GM19463 (cell line): ENCODE results near the gene EPN2.

Source experiments
- ATAC-seq: cut with Tn5 transposase; IDR thresholded peaks from one replicate; pipeline ENCODE4 v1.9.1; 2021; ENCODE audit warnings: mild to moderate bottlenecking, moderate library complexity; ENCODE audit not compliant: unreplicated experiment

The EPN2 gene

DNA sequence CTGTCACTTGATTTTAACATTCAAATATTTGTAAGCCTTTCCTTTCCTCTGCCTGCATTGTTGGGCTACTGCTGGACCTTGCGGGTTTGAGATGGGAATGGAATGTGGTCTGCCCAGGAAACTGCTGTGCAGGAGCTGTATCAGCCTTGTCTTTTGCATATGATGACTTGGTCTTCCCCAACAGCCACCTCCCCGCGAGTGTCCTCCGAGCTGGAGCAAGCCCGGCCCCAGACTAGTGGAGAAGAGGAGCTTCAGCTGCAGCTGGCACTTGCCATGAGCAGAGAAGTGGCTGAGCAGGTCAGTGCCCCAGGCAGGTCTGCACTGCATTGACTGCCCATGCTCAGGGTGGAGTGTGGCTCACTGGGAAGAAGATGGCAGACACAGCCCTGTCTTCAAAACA, 72.5 kb downstream of the EPN2 start:
- ATAC-seq, result no peak

DNA sequence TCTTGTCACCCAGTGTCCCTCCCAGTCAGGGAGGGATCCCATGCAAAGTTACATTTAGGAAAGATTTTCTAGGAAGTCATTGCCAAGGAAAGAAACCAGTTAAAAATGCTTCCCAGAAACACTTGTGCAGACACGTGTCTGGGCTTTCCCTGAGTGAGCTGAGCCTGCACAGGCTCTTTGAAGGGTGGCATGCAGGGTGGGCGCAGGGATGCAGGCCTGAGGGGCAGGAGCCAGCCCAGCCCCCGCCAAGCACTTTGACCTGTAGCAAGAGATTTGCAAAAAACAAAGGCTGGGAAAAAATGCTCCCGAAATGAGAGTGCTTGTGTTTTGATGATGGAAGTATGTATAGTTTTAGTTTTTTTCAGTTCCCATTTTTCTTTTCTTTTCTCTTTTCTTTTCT, 73.0 kb downstream of the EPN2 start:
- no peak for ATAC-seq

- ATAC-seq, result no peak
Measured at GRCh38 chr17:19311016-19311415, 73.8 kb downstream of the EPN2 start.

DNA sequence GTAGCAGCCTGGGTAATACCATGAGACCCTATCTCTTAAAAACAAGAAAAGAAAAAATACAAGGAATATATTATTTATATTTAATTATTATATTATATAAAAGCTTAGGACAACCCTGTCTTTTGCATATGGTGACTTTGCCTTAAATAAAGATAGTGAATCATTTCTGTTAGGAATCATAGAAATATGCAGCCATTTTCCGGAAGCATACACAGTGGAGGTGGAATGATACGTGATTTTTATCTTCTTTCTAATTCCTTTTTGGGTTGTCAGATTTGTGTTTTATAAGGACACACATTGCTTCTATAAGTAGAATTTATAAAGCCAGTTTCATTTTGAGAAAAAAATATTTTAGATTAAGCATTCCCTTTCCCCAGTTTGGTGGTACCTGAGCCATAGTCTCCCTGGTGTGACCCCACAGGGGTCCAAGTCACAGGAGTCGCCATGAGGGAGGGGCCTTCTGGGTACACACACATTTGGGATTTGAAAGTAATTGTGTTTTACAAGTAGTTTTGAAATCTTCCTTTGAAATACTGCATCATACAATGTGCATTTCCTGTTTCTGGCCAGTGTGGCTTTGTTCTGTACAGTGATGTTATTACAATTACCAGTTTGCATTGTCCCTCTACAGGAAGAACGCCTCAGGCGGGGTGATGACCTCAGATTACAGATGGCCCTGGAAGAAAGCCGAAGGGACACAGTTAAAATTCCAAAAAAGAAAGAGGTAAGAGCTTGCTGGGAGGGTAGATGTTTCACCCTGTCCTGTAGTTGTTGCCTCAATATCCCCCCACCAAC, 74.5 kb downstream of the EPN2 start:
- ATAC-seq, result no peak

DNA sequence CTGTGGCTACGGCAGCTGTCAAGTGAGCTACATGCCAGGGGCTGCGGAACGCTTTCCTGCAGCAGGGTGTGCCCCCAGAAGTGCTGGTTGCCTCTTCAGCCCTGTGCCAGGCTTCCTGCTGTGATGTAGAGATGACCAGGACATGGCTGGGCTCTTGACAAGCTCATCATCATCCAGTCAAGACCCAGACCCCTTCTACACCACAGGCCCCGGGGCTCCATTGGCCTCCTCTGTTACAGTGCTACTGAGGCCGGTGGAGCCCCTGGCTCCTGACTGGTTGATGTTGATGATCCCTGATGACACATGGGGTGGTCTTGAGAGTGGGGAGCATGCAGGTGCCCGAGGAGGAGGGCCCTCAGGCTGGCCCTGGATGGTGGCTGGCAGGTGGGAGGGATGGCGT, 75.2 kb downstream of the EPN2 start:
- no peak for ATAC-seq

DNA sequence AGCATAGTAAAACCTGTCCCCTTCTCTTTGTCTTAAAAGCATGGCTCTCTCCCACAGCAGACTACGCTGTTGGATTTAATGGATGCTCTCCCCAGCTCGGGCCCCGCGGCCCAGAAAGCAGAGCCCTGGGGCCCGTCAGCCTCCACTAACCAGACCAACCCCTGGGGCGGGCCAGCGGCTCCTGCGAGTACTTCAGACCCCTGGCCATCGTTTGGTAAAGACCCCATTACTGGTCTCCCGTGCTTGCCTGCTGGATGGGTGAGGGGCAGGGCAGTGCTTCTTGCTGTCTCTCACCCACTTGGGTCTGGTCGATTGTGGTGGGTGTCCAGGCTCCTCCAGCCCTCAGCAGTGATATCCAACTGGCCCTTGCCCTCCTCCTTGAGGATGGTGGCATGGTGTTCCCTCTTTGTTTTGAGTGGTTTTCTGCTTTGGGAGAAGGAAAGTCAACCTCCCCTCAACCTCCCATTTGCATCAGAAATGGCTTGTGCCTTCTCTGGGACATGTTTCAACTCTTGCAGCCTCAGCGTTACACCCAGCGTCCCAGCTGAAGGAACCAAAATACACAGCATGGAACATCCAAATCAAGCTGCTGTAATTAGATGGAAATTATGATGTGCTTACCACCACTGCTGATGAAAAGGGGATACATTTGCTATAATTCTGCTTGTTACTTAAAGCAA, 76.0 kb downstream of the EPN2 start:
- ATAC-seq, result no peak

- ATAC-seq, result no peak
Measured at GRCh38 chr17:19313746-19314651, 76.8 kb downstream of the EPN2 start.

- ATAC-seq, result no peak
Measured at GRCh38 chr17:19315104-19315503, 77.9 kb downstream of the EPN2 start.

DNA sequence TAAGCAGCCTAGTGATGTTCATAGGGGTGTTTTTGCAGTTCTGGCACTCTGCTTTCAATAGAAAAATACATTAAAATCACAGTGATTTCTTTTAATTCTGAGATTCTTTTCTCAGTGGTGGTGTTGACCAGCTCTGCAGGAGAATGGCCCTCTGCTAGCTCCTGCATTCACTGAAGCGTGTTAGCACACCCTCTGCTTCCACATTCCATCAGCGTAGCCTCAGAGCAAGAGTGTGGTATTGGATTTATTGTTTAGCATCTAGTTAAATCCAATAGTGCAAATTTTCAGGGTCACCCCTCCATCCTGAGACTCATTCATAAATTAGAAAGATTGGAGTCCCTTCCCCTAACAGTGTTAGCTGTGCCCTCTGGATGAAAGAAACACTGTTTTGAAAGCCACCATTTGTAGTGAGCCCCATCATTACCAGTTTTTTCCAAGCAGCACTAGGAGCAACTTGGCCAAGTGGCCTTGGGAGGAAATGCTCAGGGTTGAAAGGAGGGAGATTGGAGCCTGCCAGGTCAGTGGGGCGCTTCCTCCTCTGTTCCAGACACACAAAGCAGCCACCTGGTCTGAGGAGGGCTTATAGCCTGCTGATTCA, 79.7 kb downstream of the EPN2 start:
- ATAC-seq, result no peak

DNA sequence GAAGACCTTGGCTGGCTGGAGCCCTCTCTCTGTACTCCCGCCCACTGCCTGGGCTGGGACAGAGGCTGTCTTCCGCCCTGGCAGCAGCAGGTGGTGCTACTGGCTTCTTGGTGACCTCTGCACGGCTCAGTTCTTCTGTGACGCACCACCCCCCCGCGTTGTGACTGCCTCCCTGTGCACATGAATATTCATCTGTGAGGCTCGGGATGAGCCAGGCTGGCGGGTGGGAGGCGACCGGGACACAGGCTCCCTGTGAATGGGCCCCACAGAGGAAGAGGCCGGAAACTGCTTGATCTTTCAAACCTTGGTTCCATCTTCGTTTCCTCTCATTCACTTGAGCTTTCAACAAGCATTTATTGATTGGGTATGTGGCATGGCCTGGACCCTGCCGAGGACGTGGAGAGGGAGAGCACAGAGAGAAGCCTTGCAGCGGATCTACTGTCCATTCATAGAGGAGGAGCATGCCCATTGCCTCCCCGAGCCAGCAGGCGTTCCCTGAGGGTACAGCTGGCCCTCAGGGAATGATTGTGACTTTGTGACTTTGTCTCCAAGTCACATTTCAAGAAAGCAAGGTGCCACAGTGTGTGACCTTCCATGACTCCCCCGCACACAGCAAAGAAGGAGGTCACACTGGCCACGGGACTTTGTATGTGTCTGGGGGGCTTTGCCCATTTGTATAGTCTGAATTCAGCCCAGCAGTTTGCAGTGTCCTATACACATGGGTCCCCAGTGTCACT, 80.4 kb downstream of the EPN2 start:
- peak; percentile 53 for ATAC-seq

DNA sequence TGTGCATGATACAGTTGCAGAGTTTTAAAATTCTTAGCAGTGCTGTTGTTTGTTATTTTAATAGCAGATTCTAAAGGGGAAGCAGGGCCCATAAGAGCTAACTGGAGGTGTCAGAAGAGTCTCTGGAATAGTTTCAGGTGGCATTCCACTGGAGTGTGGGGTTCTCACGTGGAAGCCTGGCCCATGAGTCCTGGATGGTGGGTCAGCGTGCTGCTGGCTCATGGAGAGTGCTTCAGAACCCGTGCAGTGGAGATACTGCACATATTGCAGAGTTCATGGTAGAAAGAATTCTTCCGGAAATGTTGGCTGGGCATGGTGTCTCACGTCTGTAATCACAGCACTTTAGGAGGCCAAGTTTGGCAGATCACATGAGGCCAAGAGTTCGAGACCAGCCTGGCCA, 81.4 kb downstream of the EPN2 start:
- ATAC-seq, result no peak

DNA sequence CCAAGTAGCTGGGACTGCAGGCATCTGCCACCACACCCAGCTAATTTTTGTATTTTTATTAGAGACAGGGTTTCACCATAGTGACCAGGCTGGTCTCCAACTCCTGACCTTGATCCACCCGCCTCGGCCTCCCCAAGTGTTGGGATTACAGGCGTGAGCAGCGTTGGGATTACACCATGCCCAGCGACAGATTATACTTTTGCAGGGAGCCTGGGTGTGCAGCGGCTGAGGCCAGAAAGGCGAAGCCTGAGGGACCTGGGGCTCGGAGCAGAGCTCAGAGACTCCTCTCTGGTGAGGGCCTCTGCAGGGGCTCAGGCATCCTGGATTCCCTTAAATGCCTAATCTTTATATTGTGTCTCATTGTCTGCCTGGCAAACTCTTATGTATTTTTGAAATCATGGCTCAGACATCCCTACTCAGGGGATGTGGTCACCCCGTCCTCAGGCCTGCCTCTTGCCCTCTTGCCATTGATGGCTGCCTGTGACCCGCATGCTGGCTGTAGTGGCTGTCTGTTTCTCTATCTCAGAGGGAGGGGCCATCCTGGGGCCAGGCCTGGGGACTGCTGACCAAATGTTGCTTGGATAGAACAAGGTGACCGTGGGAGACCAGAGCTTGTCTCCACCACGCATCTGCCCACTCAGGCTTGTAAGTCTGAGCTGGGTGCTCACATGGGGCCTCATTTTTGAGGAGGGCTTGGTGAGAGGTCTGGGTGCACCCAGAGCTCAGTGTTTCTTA, 82.8 kb downstream of the EPN2 start:
- no peak for ATAC-seq

DNA sequence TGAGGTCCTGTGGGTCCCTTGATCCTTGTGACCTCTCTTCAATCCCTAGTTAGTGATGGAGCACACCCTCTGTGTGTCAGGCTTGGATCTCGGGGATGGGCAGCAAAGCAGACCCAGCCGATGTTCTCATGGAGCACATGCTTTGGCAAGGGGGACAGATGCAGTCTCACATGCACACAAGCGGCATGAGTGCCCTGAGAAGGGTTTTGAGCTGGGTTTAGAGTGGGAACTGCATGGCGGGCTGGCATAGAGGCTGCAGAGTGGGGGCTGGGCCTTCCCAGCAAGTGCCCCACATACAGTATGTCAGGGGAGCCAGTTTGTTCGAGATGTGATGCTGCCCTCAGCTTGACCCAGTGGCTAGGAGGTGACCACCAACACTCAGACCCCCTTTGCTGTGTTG, 83.7 kb downstream of the EPN2 start:
- no peak for ATAC-seq

- ATAC-seq, result no peak
Measured at GRCh38 chr17:19321481-19322128, 84.4 kb downstream of the EPN2 start.

DNA sequence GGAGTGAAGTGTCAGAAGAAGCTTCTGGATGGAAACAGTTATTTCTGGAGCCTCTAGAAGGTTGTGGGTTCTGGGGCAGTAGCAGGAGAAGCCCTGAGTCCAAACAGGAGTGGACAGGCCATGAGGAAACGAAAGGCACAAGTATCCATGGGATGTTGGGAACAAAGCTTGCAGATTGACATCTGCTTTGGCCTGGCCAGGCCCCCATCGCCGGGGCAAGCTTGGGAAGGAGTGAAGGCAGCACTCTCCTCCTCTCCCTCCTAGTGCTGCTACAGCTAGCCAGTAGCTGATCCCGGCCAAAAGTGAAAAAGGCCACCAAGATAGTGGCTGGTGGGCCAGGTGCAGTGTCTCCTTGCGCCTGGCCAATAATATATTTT, 85.0 kb downstream of the EPN2 start:
- ATAC-seq, result no peak

- no peak for ATAC-seq
Measured at GRCh38 chr17:19322861-19323260, 85.7 kb downstream of the EPN2 start.

DNA sequence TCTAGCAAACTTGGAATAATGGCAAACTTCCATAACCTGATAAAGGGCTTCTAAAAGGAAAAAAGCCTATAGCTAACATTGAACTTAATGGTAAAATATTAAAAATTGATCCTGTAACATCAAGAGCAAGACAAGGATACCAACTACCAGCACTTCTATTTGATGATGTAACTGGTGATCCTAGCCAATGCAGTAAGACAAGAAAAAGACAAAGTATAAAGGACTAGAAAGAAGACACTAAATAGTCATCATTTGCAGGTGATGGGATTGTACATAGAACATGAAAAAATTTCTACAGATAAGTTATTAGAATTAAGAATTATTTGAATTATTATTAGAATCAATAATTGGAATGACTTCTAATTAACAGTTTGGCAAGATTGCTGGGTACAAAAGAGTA, 88.4 kb downstream of the EPN2 start:
- ATAC-seq, result no peak

GRCh38 chr17:19327031-19327783, 90.0 kb downstream of the EPN2 start:
- ATAC-seq, result no peak
